HEK293T (cell line): ENCODE results near the gene AKAP8L.
"Not testable (repeated sequence)": the region's sequence is repeated elsewhere in the genome, so short reads cannot be mapped to it uniquely, and the experiment has no call there.

Experiments
- BHLHE40 ChIP-seq: fragments of 450-650 bp; IDR thresholded peaks from 2 replicates; pipeline ENCODE4 v1.6.1; 2016; ENCODE audit warnings: mild to moderate bottlenecking, moderate library complexity, borderline replicate concordance
- ELF4 ChIP-seq: fragments of 450-650 bp; IDR thresholded peaks from 2 replicates; pipeline ENCODE4 v1.6.1; 2017; ENCODE audit warnings: antibody characterized with exemption
- FOXM1 ChIP-seq: fragments of 450-650 bp; IDR thresholded peaks from 2 replicates; pipeline ENCODE4 v1.6.1; 2017; ENCODE audit warnings: mild to moderate bottlenecking, borderline replicate concordance
- NFRKB ChIP-seq: fragments of 450-650 bp; IDR thresholded peaks from 2 replicates; pipeline ENCODE4 v1.6.1; 2016; ENCODE audit warnings: mild to moderate bottlenecking, moderate library complexity
- SP1 ChIP-seq: fragments of 450-650 bp; IDR thresholded peaks from 2 replicates; pipeline ENCODE4 v1.6.1; 2017
- SUZ12 ChIP-seq: fragments of 450-650 bp; IDR thresholded peaks from 2 replicates; pipeline ENCODE4 v1.6.1; 2016; ENCODE audit warnings: mild to moderate bottlenecking
- ZNF384 ChIP-seq: fragments of 450-650 bp; IDR thresholded peaks from 2 replicates; pipeline ENCODE4 v1.6.1; 2016
- TF ChIP-seq, protein P1 (sequence below): fragments of 450-650 bp; IDR thresholded peaks from 2 replicates; pipeline ENCODE4 v1.6.1; 2016

DNA sequence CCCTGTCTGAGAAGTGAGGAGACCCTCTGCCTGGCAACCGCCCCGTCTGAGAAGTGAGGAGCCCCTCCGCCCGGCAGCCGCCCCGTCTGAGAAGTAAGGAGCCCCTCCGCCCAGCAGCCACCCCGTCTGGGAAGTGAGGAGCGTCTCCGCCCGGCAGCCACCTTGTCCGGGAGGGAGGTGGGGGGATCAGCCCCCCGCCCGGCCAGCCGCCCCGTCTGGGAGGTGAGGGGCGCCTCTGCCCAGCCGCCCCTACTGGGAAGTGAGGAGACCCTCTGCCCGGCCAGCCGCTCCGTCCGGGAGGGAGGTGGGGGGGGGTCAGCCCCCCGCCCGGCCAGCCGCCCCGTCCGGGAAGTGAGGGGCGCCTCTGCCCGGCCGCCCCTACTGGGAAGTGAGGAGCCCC lies 55.7 kb downstream of the AKAP8L start:
- not testable (repeated sequence) for TF ChIP-seq BHLHE40, ZNF384, NFRKB, FOXM1, SP1, SUZ12, ELF4
- TF ChIP-seq, protein P1, sequence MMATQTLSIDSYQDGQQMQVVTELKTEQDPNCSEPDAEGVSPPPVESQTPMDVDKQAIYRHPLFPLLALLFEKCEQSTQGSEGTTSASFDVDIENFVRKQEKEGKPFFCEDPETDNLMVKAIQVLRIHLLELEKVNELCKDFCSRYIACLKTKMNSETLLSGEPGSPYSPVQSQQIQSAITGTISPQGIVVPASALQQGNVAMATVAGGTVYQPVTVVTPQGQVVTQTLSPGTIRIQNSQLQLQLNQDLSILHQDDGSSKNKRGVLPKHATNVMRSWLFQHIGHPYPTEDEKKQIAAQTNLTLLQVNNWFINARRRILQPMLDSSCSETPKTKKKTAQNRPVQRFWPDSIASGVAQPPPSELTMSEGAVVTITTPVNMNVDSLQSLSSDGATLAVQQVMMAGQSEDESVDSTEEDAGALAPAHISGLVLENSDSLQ = not testable (repeated sequence)
